Kidney (tissue), 14 donors: ENCODE measurements around the gene DCAF6. TPM values are rescaled to one million over a fixed set of nuclear protein-coding genes. Genes with fewer than 3 reads are reported as not detected.

ENCODE experiments used
- DNase-seq, 5 donors: peaks; one replicate each; pipeline ENCODE4 v3.0.0-alpha.2; 2013 to 2020
- FAIRE-seq: peaks from 2 replicates; lab custom pipeline; 2012; peaks lifted over from hg19 to GRCh38; lab: Jason Lieb, UNC
- H3K27ac ChIP-seq, 2 donors: one replicate each; pipeline ENCODE4 v1.7.0; 2013; ENCODE audit warnings: low read depth in 2 of 2, low read length in 2 of 2, inconsistent platforms in 1 of 2
- H3K27me3 ChIP-seq: one replicate; pipeline ENCODE4 v1.7.1; 2013; ENCODE audit warnings: low read length, inconsistent platforms; ENCODE audit not compliant: control insufficient read depth, insufficient read depth
- H3K36me3 ChIP-seq, 3 donors: one replicate each; pipeline versions ENCODE4 v1.7.0 to v1.7.1; 2013; ENCODE audit warnings: low read length in 3 of 3, control low read depth in 1 of 3, inconsistent platforms in 1 of 3; ENCODE audit not compliant: insufficient read depth in 3 of 3, control insufficient read depth in 2 of 3
- H3K4me1 ChIP-seq, 3 donors: one replicate each; pipeline versions ENCODE4 v1.7.0 to v1.7.1; 2013; ENCODE audit warnings: low read length in 3 of 3, inconsistent platforms in 1 of 3, low read depth in 1 of 3; ENCODE audit not compliant: control insufficient read depth in 2 of 3, insufficient read depth in 2 of 3
- H3K4me3 ChIP-seq, 3 donors: one replicate each; pipeline versions ENCODE4 v1.7.0 to v1.8.1; 2013; ENCODE audit warnings: low read length in 3 of 3, control low read depth in 1 of 3, inconsistent platforms in 1 of 3
- H3K9ac ChIP-seq, 3 donors: one replicate each; pipeline versions ENCODE4 v1.7.0 to v1.7.1; 2013; ENCODE audit warnings: low read length in 3 of 3, control low read depth in 1 of 3, inconsistent platforms in 1 of 3
- H3K9me3 ChIP-seq, 3 donors: one replicate each; pipeline versions ENCODE4 v1.7.0 to v1.7.1; 2013; ENCODE audit warnings: low read length in 3 of 3, control low read depth in 1 of 3, inconsistent platforms in 1 of 3; ENCODE audit not compliant: control insufficient read depth in 2 of 3, insufficient read depth in 1 of 3
- intact Hi-C: fragments of 100-400 bp; cut with DNase I; formaldehyde crosslinking; loops from one replicate; pipeline ENCODE4 v1.11.1; 2022
- polyA plus RNA-seq: library from polyadenylated mRNA; stranded (reverse); fragments of 350-450 nt; fragmentation: Illumina TruSeq; extraction: RNeasy Lipid Tissue Mini Kit (QIAGEN cat#74804); gene quantifications from one replicate; pipeline ENCODE4 v1.2.3, GENCODE V29; 2014; ENCODE audit warnings: low read depth, low replicate concordance; ENCODE audit not compliant: insufficient read depth
- total RNA-seq: library from RNA; stranded (reverse); fragmentation: NEBNext Ultra II Directional; extraction: Animal tissue kit (Norgen Biotek cat#: 25700); gene quantifications from one replicate; pipeline ENCODE4 v1.2.1, GENCODE V29; 2021
- TF ChIP-seq, protein P1 (sequence below): IDR thresholded peaks from 3 replicates; pipeline ENCODE4 v1.5.1; 2012; ENCODE audit warnings: mild to moderate bottlenecking, moderate library complexity, borderline replicate concordance; ENCODE audit not compliant: insufficient read depth; ENCODE audit errors: extremely low read depth
- donor health status: control.
- donor health status: control.
- donor health status: control.
- donor health status: control.
- donor health status: control.
- donor health status: DM: yes; HTN: yes; CAD: no.
- donor health status: Normal renal cell carcinoma (clear cell type).

Gene DCAF6
- total and polyA plus RNA-seq, 2 donors from 2014 or later, result 30.8 to 58.8 TPM

GRCh38 chr1:168088511-168089325, 152.2 kb downstream of the DCAF6 start:
- Histone ChIP-seq H3K27me3 (no peaks in the 10 kb centered on the region), H3K36me3 (no peaks in the 10 kb centered on the region), H3K9me3 (no peaks in the 10 kb centered on the region), H3K9ac (no peak overlapping the region), H3K27ac (no peak overlapping the region), H3K4me3 (no peak overlapping the region), H3K4me1 (peaks cover 0 to 2% (median 0%) of the 10 kb centered on the region in 3 donors)
- DNase-seq (no peak), FAIRE-seq (no peak)
- intact Hi-C loops, result no loop called here
- TF ChIP-seq, protein P1, sequence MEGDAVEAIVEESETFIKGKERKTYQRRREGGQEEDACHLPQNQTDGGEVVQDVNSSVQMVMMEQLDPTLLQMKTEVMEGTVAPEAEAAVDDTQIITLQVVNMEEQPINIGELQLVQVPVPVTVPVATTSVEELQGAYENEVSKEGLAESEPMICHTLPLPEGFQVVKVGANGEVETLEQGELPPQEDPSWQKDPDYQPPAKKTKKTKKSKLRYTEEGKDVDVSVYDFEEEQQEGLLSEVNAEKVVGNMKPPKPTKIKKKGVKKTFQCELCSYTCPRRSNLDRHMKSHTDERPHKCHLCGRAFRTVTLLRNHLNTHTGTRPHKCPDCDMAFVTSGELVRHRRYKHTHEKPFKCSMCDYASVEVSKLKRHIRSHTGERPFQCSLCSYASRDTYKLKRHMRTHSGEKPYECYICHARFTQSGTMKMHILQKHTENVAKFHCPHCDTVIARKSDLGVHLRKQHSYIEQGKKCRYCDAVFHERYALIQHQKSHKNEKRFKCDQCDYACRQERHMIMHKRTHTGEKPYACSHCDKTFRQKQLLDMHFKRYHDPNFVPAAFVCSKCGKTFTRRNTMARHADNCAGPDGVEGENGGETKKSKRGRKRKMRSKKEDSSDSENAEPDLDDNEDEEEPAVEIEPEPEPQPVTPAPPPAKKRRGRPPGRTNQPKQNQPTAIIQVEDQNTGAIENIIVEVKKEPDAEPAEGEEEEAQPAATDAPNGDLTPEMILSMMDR, result no peak

DNA sequence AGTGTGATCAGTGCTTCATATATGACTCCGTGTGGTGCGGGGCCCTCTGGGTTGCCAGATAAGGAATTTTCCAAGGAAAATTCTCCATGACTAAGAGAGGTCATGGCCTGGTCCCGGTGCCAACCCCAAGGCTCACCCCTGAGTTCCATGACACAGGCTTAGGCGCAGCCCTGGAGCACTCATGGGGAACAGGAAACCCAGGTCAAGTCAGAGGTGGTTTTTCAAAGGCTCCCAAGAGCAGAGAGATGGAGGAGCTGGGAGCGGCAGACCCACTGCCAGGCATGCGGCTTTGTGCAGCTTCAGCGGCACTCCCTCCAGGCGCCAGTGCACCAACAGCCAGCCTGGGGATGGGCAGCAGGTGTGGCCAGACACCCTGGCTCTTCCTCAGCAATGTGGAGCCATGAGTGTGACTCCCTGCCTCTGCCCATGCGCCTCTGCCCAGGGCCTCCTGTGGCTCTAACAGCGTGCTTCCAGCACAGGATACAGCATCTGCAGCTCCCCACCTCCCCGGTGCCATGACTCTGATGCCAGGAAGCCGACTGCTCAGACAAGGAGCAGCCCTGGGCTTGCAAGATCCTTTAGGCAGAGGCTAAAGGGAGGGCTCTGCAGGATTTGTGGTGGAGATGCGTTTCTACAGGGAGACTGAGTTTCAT, 153.0 kb downstream of the DCAF6 start:
- Histone ChIP-seq H3K27me3 (no peaks in the 10 kb centered on the region), H3K4me1 (no peaks in the 10 kb centered on the region), H3K9ac (no peak overlapping the region), H3K4me3 (no peak overlapping the region), H3K27ac (no peak overlapping the region), H3K9me3 (no peaks in the 10 kb centered on the region), H3K36me3 (no peaks in the 10 kb centered on the region)
- DNase-seq, result no peak
- intact Hi-C loops, result no loop called here
- FAIRE-seq, result no peak
- TF ChIP-seq, protein P1, result no peak

- intact Hi-C loops, result no loop called here
Measured at GRCh38 chr1:168089979-168090337, 153.5 kb downstream of the DCAF6 start.

More at GRCh38 chr1:168089979-168090337, 153.5 kb downstream of the DCAF6 start:
- H3K27me3 ChIP-seq, result no peaks in the 10 kb centered on the region
- no peak overlapping the region for H3K4me3 ChIP-seq
- no peaks in the 10 kb centered on the region for H3K36me3 ChIP-seq
- FAIRE-seq (no peak), DNase-seq (no peak)
- H3K9me3 ChIP-seq, result no peaks in the 10 kb centered on the region
- TF ChIP-seq, protein P1, result no peak
- no peaks in the 10 kb centered on the region for H3K4me1 ChIP-seq
- no peak overlapping the region for H3K27ac ChIP-seq
- no peak overlapping the region for H3K9ac ChIP-seq
